ENCODE data around the gene EEF1AKMT3. TPM values are rescaled to one million over a fixed set of nuclear protein-coding genes. Genes with fewer than 3 reads are reported as not detected.
"Not testable (repeated sequence)": the region's sequence is repeated elsewhere in the genome, so short reads cannot be mapped to it uniquely, and the experiment has no call there.

The EEF1AKMT3 gene
- total RNA-seq, 1 donor from 2014 or later, result 1.6 TPM

DNA sequence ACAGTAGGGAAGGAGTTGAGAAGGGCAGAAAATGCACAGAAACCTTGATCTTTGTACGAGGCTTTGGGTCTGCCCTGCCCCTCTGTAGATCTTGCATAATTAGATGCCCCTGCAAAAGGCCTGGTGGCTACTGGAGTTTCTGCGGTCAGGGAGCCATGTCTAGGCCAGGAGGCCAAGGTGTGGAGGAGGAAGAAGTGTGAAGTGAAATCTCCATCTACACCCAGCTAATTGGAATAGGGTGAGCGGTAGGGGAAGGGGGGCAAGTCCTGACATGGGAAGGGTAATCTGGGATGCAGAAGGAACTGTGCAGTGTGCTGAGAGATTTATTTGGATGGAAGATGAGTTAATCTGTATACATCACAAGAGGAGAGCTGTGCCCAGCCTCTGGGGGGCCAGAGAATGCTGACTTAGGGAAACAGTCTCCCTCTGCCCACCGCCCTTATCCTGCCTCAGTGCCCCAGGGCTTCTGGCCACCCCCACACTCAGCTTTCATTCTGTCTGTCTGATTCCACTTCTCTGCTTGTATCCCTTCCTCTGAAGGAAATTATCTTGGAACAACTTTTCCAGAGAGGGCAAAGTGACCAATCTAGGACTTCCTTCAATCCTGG lies 10.9 kb upstream of the EEF1AKMT3 start:
- intact Hi-C loops (cut with DNase I), result no loop called here
- DNase-seq (ENCODE audit: low spot score), result no peak

GRCh38 chr12:57762463-57762862 lies 10.0 kb upstream of the EEF1AKMT3 start:
- DNase-seq (ENCODE audit: low spot score), result no peak
- intact Hi-C loops (cut with DNase I), result no loop called here

DNA sequence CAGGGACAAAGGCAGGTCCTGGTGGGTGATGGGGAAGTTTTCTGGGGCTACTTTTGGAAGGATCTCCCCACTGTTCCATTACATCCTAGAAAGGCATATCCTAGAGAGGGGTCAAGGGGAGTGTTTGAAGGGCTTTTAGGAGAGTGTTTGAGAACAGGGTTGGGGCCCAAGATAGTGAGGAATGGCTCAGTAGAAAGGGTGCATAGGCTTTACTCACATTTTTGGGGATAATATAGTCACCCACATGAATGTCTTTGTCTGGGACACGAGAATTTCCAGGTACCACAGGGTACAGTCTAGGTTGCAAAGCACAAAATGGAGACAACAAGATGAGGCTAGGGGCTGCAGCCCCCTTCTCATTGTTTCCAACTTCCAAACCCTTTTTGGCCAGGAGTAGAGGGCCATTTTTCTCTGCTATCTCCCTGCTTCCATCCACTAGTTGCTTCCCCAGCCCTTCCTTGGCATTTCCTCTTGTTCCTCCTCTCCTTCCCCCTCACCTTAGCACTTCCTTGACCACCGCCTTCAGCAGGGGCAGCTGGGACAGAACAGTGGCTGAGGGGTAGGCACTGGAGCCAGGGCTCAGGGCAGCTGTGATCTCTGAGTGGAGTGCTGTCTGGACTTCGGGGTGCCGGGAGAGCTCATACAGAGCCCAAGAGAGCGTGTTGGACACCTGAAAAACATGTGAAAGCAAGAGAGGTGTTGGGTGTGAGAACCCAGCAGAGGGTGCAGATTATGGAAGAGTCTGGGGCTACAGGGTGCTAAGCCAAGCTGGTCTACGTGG lies 8.3 kb upstream of the EEF1AKMT3 start:
- no peak for DNase-seq (ENCODE audit: low spot score)
- intact Hi-C loops (cut with DNase I), result no loop called here

GRCh38 chr12:57764662-57765002 lies 7.8 kb upstream of the EEF1AKMT3 start:
- intact Hi-C loops (cut with DNase I), result no loop called here
- DNase-seq (ENCODE audit: low spot score), result no peak

DNA sequence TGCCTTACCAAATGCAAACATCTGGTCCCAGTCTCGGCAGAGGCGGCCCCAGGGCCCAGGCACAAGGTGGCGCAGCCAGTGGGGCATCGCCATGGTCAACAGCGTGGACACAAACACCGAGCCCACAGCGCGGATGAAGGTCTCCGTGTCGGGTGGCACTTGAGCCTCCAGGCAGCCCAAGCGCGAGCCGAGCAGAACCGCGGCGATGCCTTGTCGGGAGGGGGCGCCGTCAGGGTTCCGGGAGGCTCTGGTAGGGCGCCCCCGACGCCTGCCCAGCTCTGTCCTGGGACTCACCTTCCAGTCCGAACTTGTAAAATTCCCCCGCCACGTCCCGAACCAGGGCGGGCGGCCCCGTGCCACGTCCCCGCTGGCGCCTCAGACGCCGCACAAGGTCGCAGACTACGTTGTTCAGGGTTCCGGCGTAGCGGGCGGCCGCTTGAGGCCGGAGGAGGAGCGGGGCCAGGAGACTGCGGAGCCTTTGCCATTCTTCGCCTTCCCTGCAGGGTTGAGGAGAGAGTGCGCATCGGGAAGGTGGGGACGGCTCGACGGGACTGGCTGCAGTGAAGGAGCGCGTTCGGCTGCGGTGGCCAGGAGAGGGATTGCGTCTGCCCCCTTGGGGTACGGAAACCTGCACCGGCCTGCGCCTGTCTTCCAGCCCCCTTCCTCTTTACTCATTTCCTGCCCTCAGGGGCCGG lies 7.3 kb upstream of the EEF1AKMT3 start:
- DNase-seq (ENCODE audit: low spot score), result no peak
- intact Hi-C loops (cut with DNase I), result no loop called here

DNA sequence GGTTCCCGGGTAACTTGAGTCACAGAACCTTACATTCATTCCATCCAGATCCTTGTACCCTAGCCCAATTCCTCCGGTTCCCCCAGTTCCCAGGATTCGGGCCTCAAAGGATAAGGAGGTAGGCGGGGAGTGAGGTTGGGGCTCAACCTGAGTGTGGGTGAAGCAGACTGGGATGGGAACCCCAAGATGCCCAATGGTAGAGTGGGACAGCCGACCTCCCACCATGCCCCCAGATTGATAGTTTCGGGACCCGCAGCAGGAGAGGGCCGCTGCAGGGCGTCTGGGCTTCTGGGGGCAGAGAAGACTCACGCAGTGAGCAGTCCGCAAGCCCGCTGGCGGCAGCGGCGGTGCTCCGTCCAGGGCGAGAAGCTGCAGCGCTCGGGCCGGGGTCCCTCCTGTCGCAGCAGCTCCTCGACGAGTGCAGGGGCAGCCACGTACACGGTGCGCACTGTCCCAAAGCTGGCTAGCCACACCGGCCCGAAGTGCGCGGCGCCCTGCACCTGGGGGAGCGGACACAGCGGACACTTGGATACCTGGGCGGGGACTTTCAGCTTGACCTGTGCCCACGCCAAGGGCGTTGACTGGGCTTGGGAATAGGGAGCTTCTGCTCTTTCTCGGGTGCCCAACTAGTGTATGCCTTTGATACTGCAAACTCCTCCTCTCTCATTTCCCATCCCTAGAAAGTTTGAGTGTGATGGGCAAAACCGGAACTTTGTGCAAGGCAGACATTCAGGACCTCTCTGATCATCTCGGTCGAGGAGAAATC lies 6.5 kb upstream of the EEF1AKMT3 start:
- intact Hi-C loops (cut with DNase I), result no loop called here

DNA sequence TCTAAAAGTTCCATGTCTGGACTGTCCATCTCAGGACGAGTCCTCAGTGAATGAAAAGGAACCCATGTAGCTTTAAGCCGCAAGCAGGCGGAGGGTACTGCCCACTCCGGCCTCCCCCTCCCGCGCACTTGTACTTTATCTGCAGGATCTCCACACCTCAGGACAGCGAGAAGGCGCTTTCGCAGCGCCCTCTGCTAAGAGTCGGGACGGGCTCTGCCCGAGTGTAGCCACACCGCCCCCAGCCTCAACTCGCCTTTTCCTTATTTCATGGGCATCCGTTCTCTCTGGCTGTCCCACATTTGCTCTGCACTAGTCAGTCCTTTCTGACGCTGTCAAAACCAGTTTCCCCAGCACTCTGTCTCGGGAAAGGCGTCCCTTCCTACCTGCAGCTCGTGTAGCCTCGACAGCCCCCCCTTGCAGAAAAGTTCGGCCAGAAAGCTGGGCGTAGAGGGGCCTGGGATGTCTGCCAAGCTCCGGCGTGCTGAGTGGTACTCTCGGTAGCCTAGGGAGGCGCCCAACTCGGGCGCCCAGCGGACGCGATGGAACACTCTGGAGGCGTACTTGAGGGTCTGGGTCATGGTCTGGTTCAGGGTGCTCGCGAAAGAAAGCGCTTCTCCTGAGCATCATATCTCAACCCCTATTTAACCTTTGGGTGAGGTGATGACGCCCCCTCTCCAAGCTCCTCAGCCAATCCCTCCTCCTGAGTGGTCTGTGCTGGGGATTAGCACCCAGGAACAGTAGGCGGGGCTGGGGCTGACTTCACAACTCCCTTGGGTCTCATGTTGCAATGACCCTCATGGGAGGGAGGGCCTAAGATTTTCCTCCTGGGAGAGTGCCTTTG lies 5.7 kb upstream of the EEF1AKMT3 start, which contains the start of gene CYP27B1:
CYP27B1 (minus strand) TSS at position 615 of the 841 bp plus-strand sequence; CDS start at position 578, 37 bp downstream.
- DNase-seq (ENCODE audit: low spot score), result no peak
- intact Hi-C loops (cut with DNase I), result no loop called here

More for the DNA sequence above, 6.5 kb upstream of the EEF1AKMT3 start:
- no peak for DNase-seq (ENCODE audit: low spot score)

GRCh38 chr12:57767305-57767698 lies 5.1 kb upstream of the EEF1AKMT3 start:
- no peak for DNase-seq (ENCODE audit: low spot score)
- intact Hi-C loops (cut with DNase I), result no loop called here

DNA sequence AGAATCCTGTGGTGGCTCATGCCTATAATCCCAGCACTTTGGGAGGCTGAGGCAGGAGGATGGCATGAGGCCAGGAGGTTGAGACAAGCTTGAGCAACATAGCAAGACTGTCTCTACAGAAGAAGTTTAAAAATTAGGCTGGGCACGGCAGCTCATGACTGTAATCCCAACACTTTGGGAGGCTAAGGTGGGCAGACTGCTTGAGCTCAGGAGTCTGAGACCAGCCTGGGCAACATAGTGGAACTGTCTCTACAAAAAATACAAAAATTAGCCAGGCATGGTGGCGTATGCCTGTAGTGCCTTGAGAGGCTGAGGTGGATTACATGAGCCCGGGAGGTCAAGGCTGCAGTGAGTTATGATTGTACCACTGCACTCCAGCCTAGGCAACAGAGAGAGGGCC lies 4.5 kb upstream of the EEF1AKMT3 start:
- DNase-seq (ENCODE audit: low spot score), result no peak
- intact Hi-C loops (cut with DNase I), result no loop called here

GRCh38 chr12:57769594-57769993 lies 2.8 kb upstream of the EEF1AKMT3 start:
- no peak for DNase-seq (ENCODE audit: low spot score)

GRCh38 chr12:57770734-57771133 lies 1.7 kb upstream of the EEF1AKMT3 start:
- no peak for DNase-seq (ENCODE audit: low spot score)
- intact Hi-C loops (cut with DNase I), result loop anchor here (2.0 kb wide), 1 partner anchor 18 kb away; the partner anchor contains the start of gene CDK4

More at GRCh38 chr12:57769594-57769993, 2.8 kb upstream of the EEF1AKMT3 start:
- intact Hi-C loops (cut with DNase I), result no loop called here

DNA sequence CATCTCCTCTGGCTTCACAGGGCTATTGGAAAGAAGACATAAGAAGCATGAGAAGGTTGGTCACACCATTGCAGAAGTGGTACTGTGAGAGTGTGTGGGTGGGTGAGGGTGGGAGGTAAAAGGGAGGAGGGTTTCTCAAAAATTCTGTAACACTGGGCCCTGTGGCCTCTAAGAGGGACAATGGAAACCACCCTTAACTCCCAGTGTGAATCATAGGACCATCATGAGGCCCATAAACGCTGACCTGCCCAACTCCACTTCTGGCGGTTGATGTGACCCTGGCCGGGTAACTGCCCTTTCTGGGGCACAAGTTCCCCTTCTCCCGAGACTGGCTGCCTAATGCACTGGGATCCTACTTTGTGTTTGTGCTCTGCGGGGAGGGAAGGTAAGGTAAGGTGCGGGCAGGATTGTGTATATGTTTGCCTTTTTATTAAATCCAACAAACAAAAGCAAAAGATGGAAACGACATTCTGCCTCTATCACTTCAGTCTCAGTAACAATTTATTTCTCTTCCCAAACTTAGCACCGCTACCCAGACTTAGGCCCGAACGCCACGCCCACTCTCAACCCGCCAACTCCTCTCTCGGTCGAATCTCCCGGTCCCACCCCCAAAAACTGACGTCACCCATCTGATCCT lies 1.1 kb upstream of the EEF1AKMT3 start:
- DNase-seq (ENCODE audit: low spot score), result peak; percentile 86
- intact Hi-C loops (cut with DNase I), result loop anchor here (2.0 kb wide), 1 partner anchor 19 kb away; the partner anchor contains the start of gene CDK4

DNA sequence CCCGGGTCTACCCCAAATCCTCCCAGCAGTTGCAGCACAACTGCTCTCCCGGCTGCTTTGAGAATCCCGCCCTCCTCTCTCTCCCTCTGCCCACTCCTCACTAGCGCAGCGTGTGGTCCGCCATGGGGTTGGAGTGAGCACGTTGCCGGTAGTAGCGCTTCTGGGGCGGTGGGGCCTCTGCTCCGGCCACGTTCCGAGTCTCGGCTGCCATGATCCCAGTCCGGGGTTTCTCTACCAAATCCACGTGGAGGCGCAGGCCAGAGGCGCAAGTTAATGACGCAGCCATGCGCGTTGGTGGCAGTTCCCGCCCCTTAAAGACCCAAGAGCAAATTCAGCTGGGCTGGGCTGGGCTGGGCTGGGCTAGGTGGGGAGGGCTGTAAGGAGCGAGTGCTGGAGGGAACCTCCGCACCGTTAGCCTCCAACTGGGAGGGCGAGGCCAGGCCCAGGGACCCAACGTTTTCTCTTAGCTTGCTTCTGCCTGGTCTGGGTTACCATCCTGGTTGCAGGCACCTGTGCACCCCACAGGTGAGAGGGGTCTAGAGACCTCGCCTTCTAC lies 463 bp upstream of the EEF1AKMT3 start, which contains the start of gene METTL1:
METTL1 (minus strand) TSS at position 233 of the 556 bp plus-strand sequence; CDS start at position 211, 22 bp downstream.
- intact Hi-C loops (cut with DNase I), result loop anchor here (1.0 to 2.0 kb wide), 2 partner anchors 10 to 19 kb away; partner anchors contain the start of genes CDK4 and TSFM
- peak; percentile 96 for DNase-seq (ENCODE audit: low spot score)

- intact Hi-C loops (cut with DNase I), result not testable (repeated sequence)
Observed at GRCh38 chr12:57774634-57775033, 2.2 kb downstream of the EEF1AKMT3 start.

DNA sequence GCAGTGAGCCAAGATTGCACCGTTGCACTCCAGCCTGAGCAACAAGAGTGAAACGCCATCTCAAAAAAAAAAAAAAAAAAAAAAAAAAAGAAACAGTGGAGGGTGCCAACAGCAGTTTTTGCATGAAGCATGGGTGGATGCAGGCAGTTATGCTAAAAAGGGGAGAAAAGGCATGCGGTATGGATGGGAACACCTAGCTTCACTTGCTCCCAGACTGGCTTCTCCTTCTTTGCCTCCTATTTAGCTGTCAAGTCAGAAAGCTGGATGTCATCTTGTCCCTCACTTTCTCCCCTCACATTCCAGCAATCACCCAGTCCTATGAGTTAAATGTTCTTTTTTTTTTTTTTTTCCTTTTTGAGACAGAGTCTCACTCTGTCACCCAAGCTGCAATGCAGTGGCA lies 2.6 kb downstream of the EEF1AKMT3 start:
- no peak for DNase-seq (ENCODE audit: low spot score)
- intact Hi-C loops (cut with DNase I), result no loop called here

More at GRCh38 chr12:57774634-57775033, 2.2 kb downstream of the EEF1AKMT3 start:
- not testable (repeated sequence) for DNase-seq (ENCODE audit: low spot score)

DNA sequence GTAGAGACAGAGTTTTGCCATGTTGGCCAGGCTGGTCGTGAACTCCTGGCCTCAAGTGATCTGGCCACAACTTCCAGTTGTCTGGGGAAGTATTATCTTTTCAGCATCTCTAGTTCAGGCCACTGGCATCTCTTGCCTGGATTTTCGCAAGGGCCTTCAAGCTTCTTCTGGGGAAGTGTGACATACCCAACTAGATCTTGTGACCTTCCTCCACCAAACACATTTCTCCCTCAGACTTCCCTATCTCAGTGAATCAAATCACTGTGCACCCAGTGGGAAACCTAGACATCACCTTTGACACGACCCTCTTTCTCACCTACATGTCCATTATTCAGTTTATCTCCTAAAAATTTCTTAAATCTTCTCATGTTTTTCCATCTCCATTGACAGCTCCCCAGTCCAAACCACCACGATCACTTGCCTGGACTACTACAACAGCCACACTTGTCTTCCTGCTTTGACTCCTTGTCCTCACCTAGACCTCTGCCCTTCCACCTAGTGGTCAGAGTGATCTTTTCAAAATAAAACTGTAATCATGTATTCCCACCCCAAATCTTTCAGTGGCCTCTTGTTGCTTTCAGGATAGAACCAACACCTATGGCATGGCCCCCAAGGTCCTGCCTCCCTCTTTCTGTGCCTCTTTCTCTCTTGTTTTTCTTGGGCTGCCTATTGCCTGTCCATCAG lies 3.3 kb downstream of the EEF1AKMT3 start:
- no peak for DNase-seq (ENCODE audit: low spot score)
- intact Hi-C loops (cut with DNase I), result no loop called here

DNA sequence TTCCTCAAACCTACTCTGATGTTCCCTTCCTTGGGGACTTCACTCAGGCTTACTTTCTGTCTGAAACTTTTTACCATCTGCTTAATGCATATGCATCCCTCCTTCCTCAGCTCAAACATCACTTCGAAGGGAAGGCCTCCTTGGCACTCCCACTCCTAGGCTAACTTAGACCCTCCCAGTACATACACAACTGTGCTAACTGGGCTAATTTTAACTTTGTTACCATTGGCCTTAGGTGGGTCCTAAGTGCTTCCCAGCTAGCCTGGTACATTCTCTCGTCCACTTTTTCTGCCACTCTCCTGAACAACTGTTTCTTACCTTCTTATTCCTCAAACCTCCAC lies 3.8 kb downstream of the EEF1AKMT3 start:
- DNase-seq (ENCODE audit: low spot score), result no peak
- intact Hi-C loops (cut with DNase I), result no loop called here
